Nephron (organoid): Measurements from ENCODE around the gene ANKRD36B.
"Not testable (repeated sequence)": the region's sequence is repeated elsewhere in the genome, so short reads cannot be mapped to it uniquely, and the experiment has no call there.

Experiments used
- H3K27ac Mint-ChIP-seq, 3 experiments: 2 replicates each; pipeline ENCODE4 v1.8.0; 2020; ENCODE audit warnings: mixed read lengths in 3 of 3, mild to moderate bottlenecking in 2 of 3, moderate library complexity in 1 of 3
- H3K27me3 Mint-ChIP-seq: 2 replicates; pipeline ENCODE4 v1.8.0; 2021; ENCODE audit warnings: low read depth, mild to moderate bottlenecking, moderate library complexity, mixed read lengths
- H3K36me3 Mint-ChIP-seq: 2 replicates; pipeline ENCODE4 v1.8.0; 2020; ENCODE audit warnings: low read depth, mixed read lengths
- H3K4me1 Mint-ChIP-seq: 2 replicates; pipeline ENCODE4 v1.8.0; 2020; ENCODE audit warnings: mixed read lengths
- H3K4me3 Mint-ChIP-seq, 3 experiments: 2 replicates each; pipeline ENCODE4 v1.8.0; 2020; ENCODE audit warnings: mild to moderate bottlenecking in 3 of 3, mixed read lengths in 3 of 3, moderate library complexity in 2 of 3
- H3K9me3 Mint-ChIP-seq: 2 replicates; pipeline ENCODE4 v1.8.0; 2020; ENCODE audit warnings: mixed read lengths
- TF ChIP-seq, protein P1 (sequence below), 3 experiments: fragments of 200-600 bp; sonication (generic); IDR thresholded peaks; one replicate each; pipeline ENCODE4 v1.5.0; 2021; ENCODE audit warnings: antibody characterized with exemption in 3 of 3; ENCODE audit not compliant: unreplicated experiment in 3 of 3

ANKRD36B gene

DNA sequence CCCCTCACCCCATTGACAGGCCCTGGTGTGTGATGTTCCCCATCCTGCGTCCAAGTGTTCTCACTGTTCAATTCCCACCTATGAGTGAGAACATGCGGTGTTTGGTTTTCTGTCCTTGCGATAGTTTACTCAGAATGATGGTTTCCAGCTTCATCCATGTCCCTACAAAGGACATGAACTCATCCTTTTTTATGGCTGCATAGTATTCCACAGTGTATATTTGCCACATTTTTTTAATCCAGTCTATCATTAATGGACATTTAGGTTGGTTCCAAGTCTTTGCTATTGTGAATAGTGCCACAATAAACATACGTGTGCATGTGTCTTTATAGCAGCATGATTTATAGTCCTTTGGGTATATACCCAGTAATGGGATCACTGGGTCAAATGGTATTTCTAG is 6.5 kb upstream of the ANKRD36B start:
- H3K4me1 Mint-ChIP-seq, H3K9me3 Mint-ChIP-seq, H3K4me3 Mint-ChIP-seq, H3K27ac Mint-ChIP-seq, H3K27me3 Mint-ChIP-seq, H3K36me3 Mint-ChIP-seq: not testable (repeated sequence)

DNA sequence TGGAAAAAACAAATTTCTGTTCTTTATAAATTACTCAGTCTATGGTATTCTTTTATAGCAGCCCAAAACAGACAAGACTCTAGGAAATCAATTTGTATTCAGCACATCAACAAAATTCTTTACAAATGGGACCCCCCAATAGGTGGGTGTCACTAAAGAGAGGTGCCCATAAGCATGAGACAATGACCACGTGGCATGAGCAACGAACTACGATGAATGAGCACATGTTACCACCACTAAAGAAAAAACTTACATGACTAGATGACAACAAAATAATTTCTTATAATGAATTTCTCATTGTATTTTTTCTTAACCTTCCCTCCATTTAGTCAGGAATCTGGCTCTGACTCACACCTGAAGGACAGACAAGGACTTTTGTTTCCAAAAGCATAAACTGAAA is 3.8 kb upstream of the ANKRD36B start:
- not testable (repeated sequence) for H3K4me3 Mint-ChIP-seq, H3K27ac Mint-ChIP-seq, H3K9me3 Mint-ChIP-seq, H3K36me3 Mint-ChIP-seq, H3K27me3 Mint-ChIP-seq, H3K4me1 Mint-ChIP-seq

DNA sequence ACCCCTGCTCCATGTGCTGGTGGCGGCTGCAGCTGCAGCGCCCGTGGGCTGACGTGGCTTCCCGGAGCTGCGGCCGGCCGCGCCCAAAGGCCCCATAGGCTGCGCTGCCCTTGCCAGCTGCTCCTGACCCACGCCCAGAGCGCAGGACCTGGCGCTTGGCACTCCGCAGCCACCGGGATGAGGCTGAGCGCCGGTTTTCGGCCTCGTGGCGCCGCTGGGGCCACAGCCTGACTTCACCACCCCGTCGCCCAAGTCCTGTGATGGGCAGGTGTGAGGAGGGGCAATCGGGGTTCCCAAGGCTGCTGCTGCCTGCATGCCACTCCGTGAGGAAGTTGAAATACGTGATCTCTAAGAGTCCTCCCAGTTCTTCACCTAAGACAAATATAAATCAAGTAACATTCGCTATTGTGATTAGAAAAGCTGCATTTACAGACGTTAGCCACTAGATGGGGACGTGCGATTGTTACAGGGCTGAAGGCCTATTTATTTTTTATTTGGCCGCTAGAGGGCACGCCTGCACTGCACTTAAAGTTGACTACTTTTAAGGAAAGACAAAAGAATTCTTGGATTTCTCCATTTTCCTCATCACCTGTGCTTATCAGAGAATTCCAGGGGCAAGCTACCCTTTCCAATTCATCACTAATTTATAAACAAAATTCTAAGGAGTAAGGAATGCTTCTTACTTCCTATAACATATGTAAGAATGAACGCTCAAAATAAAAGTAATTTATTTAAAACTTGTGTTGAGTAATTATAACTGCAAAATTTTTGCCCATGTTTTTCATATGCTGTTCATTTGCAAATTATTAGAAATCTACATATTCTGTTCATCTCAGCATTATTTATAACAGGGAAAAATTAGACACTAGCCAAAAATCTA is 1.1 kb upstream of the ANKRD36B start:
- Mint-ChIP-seq H3K27ac (peak overlapping the region; percentile 96 to 99 (median 99)), H3K4me3 (peak overlapping the region; percentile 87 to 92 (median 91))
- not testable (repeated sequence) for H3K4me1 Mint-ChIP-seq, H3K36me3 Mint-ChIP-seq, H3K9me3 Mint-ChIP-seq, H3K27me3 Mint-ChIP-seq
- TF ChIP-seq, protein P1, sequence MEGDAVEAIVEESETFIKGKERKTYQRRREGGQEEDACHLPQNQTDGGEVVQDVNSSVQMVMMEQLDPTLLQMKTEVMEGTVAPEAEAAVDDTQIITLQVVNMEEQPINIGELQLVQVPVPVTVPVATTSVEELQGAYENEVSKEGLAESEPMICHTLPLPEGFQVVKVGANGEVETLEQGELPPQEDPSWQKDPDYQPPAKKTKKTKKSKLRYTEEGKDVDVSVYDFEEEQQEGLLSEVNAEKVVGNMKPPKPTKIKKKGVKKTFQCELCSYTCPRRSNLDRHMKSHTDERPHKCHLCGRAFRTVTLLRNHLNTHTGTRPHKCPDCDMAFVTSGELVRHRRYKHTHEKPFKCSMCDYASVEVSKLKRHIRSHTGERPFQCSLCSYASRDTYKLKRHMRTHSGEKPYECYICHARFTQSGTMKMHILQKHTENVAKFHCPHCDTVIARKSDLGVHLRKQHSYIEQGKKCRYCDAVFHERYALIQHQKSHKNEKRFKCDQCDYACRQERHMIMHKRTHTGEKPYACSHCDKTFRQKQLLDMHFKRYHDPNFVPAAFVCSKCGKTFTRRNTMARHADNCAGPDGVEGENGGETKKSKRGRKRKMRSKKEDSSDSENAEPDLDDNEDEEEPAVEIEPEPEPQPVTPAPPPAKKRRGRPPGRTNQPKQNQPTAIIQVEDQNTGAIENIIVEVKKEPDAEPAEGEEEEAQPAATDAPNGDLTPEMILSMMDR (IDR thresholded peaks at IDR 0.05; ENCODE audit: unreplicated experiment in 3 of 3) = peak; percentile 98 to 99 (median 99)

DNA sequence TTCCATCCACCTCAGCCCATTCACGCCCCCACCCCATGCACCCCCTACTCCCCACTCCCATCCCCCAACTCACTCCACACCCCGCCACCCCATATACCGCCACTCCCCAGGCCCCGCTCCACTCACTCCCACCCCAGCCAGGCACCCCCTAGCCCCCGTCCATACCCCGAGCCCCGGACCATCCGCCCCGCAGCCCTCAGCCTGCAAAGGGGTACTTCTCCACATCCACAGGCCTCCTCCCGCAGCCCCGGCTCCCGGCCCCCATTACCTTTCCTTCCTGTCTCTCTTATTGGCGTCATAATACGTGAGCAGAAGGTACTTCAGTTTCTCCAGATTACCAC is 450 bp downstream of the ANKRD36B start:
- peak overlapping the region; percentile 97 to 100 (median 99) for H3K4me3 Mint-ChIP-seq
- H3K9me3 Mint-ChIP-seq, H3K4me1 Mint-ChIP-seq, H3K27me3 Mint-ChIP-seq, H3K36me3 Mint-ChIP-seq: not testable (repeated sequence)
- H3K27ac Mint-ChIP-seq = peak overlapping the region; percentile 92 to 97 (median 96)

DNA sequence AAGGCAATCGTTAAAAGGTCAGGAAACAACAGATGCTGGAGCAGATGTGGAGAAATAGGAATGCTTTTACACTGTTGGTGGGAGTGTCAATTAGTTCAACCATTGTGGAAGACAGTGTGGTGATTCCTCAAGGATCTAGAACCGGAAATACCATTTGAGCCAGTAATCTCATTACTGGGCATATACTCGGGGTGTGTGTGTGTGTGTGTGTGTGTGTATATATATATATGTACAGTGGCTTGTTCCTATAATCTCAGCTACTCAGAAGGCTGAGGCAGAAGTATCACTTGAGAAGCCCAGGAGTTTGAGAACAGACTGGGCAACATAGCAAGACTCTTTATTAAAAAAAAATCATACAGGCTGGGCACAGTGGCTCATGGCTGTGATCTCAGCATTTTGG is 24.0 kb downstream of the ANKRD36B start:
- H3K4me3 Mint-ChIP-seq, H3K27ac Mint-ChIP-seq, H3K9me3 Mint-ChIP-seq, H3K4me1 Mint-ChIP-seq, H3K27me3 Mint-ChIP-seq: not testable (repeated sequence)
- H3K36me3 Mint-ChIP-seq = peaks cover 19% of the 10 kb centered on the region

DNA sequence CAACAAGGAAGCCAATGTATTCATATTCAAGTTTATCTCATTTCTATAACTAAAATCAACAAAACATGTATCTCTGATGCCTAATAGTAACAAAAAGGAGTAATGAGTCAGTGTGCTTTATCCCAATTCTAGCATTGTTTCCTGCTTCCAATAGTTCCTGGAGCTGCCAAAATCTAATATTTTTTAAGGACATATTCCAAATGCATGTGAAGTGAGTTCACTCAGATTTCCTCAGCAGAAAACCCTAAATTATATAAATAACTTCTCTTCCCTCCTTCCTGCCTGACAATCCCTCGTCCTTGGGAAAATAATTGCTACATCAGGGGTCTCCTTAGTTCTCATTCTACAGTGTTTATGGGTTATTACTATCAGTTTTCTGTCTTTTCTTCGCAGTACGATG is 37.3 kb downstream of the ANKRD36B start:
- Mint-ChIP-seq H3K27ac (peak overlapping the region in 1 of 3 experiments; percentile 16), H3K36me3 (peaks cover 62% of the 10 kb centered on the region)
- not testable (repeated sequence) for H3K9me3 Mint-ChIP-seq, H3K27me3 Mint-ChIP-seq, H3K4me1 Mint-ChIP-seq, H3K4me3 Mint-ChIP-seq

DNA sequence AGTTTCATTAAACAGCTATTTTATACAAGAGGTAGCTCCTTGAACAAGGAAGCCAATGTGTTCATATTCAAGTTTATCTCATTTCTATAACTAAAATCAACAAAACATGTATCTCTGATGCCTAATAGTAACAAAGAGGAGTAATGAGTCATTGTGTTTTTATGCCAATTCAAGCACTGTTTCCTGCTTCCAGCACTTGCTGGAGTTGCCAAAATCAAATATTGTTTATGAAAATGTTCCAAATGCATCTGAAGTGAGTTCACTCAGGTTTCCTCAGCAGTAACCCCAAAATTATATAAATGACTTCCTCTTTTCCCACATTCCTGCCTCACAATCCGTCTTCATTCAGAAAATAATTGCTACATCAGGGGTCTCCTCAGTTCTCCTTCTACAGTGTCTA is 39.2 kb downstream of the ANKRD36B start:
- not testable (repeated sequence) for H3K9me3 Mint-ChIP-seq, H3K4me3 Mint-ChIP-seq, H3K27me3 Mint-ChIP-seq
- Mint-ChIP-seq H3K4me1 (peaks cover 10% of the 10 kb centered on the region), H3K27ac (peak overlapping the region in 1 of 3 experiments; percentile 32), H3K36me3 (peaks cover 63% of the 10 kb centered on the region)

DNA sequence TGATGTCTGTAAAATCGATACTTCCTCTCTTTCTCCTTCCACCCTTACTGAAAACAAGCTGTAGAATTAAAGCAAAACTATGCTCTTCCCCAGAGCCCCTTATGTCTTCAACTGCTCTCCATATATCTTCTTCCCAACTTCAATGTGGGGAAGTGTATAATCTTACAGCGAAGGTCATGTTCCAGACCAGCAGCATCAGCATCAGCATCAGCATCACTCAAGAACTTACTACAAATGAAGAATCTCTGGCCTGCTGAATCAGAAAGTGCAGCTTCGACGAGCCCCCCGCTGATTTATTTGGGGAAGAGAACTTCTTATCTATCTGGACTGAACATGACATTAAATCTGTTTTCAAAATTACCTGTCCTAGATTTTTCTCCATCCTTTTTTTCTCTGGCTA is 40.6 kb downstream of the ANKRD36B start:
- peaks cover 10% of the 10 kb centered on the region for H3K4me1 Mint-ChIP-seq
- H3K9me3 Mint-ChIP-seq, H3K4me3 Mint-ChIP-seq, H3K27ac Mint-ChIP-seq, H3K27me3 Mint-ChIP-seq: not testable (repeated sequence)
- peaks cover 58% of the 10 kb centered on the region for H3K36me3 Mint-ChIP-seq

DNA sequence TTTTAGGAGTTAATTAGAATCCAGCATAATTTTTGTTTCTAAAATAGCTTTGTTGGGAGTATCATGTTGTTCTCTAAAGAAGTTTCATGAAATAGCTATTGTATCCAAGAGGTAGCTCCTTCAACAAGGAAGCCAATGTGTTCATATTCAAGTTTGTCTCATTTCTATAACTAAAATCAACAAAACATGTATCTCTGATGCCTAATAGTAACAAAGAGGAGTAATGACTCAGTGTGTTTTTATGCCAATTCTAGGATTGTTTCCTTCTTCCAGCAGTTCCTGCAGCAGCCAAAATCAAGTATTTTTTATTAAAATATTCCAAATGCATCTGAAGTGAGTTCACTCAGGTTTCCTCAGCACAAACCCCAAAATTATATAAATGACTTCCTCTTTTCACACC is 41.1 kb downstream of the ANKRD36B start:
- Mint-ChIP-seq H3K36me3 (peaks cover 58% of the 10 kb centered on the region), H3K4me1 (peaks cover 10% of the 10 kb centered on the region)
- not testable (repeated sequence) for H3K4me3 Mint-ChIP-seq, H3K9me3 Mint-ChIP-seq, H3K27me3 Mint-ChIP-seq, H3K27ac Mint-ChIP-seq

DNA sequence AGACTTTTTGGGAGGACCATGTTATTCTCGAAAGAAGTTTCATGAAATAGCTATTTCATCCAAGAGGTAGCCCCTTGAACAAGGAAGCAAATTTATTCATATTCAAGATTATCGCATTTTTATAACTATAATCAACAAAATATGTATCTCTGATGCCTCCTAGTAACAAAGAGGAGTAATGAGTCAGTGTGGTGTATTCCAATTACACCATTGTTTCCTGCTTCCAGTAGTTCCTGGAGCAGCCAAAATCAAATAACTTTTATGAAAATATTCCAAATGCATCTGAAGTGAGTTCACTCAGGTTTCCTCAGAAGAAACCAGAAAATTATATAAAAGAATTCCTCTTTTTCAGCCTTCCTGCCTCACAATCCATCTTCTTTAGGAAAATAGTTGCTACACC is 43.0 kb downstream of the ANKRD36B start:
- H3K4me3 Mint-ChIP-seq = no peak overlapping the region
- peaks cover 49% of the 10 kb centered on the region for H3K36me3 Mint-ChIP-seq
- H3K9me3 Mint-ChIP-seq = no peaks in the 10 kb centered on the region
- peaks cover 5% of the 10 kb centered on the region for H3K4me1 Mint-ChIP-seq
- no peaks in the 10 kb centered on the region for H3K27me3 Mint-ChIP-seq
- no peak overlapping the region for H3K27ac Mint-ChIP-seq
- TF ChIP-seq, protein P1 (IDR thresholded peaks at IDR 0.05; ENCODE audit: unreplicated experiment in 3 of 3) = no peak

DNA sequence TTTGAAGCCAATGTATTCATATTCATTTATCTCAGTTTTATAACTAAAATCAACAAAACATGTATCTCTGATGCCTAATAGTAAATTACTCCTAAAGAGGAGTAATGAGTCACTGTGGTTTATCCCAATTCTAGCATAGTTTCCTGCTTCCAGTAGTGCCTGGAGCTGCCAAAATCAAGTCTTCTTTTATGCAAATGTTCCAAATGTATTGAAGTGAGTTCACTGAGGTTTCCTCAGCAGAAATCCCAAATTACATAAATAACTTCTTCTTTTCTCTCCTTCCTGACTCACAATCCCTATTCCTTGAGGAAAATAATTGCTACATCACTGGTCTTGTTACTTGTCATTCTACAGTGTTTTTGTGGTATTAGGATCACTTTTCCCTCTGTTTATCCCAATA is 44.8 kb downstream of the ANKRD36B start:
- H3K4me3 Mint-ChIP-seq, H3K9me3 Mint-ChIP-seq, H3K4me1 Mint-ChIP-seq, H3K27me3 Mint-ChIP-seq, H3K27ac Mint-ChIP-seq: not testable (repeated sequence)
- H3K36me3 Mint-ChIP-seq = peaks cover 46% of the 10 kb centered on the region

DNA sequence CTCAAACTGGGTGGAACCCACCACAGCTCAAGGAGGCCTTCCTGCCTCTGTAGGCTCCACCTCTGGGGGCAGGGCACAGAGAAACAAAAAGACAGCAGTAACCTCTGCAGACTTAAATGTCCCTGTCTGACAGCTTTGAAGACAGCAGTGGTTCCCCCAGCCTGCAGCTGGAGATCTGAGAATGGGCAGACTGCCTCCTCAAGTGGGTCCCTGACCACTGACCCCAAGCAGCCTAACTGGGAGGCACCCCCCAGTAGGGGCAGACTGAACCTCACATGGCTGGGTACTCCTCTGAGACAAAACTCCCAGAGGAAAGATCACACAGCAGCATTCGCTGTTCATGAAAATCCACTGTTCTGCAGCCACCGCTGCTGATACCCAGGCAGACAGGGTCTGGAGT is 63.8 kb downstream of the ANKRD36B start:
- Mint-ChIP-seq H3K9me3 (peaks cover 26% of the 10 kb centered on the region), H3K36me3 (peaks cover 63% of the 10 kb centered on the region)
- H3K27ac Mint-ChIP-seq, H3K27me3 Mint-ChIP-seq, H3K4me3 Mint-ChIP-seq, H3K4me1 Mint-ChIP-seq: not testable (repeated sequence)

DNA sequence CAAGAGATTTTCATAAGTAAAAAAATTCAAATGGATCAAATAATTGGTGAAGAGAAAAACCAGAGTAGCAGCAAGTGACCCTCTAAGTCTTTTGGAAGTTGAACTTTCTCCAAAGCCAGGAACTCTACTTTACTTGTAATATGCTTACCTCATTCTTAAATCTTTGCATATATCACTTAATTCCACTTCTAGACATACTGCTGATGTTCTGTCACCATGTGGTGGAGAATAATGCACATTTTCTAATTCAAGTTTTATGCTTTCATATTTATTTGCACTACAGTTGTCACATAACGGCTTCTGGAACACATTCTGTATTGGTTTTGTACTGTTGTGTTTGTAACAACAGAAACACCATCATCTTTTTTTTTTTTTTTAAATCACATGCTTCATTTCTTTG is 65.9 kb downstream of the ANKRD36B start:
- not testable (repeated sequence) for H3K4me1 Mint-ChIP-seq
- H3K9me3 Mint-ChIP-seq = peaks cover 23% of the 10 kb centered on the region

More for the DNA sequence above, 65.9 kb downstream of the ANKRD36B start:
- peaks cover 45% of the 10 kb centered on the region for H3K36me3 Mint-ChIP-seq
- not testable (repeated sequence) for H3K27ac Mint-ChIP-seq, H3K4me3 Mint-ChIP-seq, H3K27me3 Mint-ChIP-seq
